DMS153 treated with DMSO at 0.1 percent for 48 hours (cell line): ENCODE measurements around the gene HINT3.
"Not testable (repeated sequence)": the region's sequence is repeated elsewhere in the genome, so short reads cannot be mapped to it uniquely, and the experiment has no call there.

Experiments used
- DNase-seq: peaks from one replicate; lab custom pipeline; 2025; ENCODE audit not compliant: unreplicated experiment; lab: John Stamatoyannopoulos, UW

Gene HINT3

DNA sequence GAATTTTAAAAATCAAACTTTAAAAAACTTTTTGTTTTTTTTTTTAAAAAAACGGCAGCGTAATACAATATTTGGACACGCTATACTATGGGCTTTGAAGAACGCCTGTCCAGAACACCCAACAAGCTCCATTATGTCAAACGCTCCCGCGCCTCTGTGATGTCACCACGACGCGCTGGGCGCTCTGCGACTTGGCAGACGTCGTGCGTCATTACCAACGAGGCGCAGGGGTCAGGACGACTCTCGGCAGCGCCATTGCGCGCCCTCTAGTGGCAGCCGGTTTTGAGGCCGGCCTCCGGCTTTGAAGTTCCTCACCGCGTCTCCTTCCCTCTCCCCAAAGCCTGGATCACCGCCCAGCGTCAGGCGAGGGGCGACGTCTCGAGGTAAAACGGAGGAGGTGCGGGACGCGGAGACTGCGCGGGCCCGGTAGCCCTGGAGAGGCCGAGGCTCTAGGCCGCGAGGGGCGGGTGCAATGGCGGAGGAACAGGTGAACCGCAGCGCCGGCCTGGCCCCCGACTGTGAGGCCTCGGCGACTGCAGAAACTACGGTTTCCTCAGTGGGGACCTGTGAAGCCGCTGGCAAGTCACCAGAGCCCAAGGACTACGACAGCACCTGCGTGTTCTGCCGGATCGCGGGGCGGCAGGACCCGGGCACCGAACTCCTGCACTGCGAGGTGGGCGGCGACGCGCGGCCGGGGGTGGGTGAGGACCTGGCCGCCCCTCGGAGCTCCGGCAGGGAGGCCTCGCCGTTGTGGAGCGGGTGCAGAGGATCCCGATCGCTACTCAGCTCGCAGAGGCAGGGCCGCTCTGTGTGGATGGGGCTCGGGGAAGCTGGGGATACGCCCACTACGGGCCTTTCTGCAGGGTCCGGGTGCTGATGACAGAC lies at the start of gene HINT3:
Gene HINT3 (plus strand): TSS at position 265 of the 885 bp plus-strand sequence. CDS start 208 bp downstream, at position 473.
- DNase-seq: peak; percentile 95

DNA sequence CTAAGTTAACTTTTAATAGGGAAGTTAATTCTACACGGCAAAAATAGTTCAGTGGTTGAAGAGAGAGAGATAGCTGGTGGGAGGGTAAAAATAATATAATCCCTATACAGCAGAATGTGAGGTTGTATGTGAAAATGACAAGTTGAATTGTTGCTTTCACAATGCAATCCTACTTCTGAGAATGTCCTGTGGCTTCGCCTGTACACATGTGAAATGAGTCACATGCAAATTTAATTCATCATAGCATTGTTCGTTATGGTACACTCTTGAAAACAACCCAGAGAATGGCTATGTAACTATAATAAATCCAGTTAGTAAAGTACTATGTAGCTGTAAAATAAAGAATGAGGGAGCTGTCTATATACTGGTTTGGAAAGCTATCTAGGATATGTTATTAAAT lies 46.0 kb upstream of the HINT3 start:
- DNase-seq: no peak

DNA sequence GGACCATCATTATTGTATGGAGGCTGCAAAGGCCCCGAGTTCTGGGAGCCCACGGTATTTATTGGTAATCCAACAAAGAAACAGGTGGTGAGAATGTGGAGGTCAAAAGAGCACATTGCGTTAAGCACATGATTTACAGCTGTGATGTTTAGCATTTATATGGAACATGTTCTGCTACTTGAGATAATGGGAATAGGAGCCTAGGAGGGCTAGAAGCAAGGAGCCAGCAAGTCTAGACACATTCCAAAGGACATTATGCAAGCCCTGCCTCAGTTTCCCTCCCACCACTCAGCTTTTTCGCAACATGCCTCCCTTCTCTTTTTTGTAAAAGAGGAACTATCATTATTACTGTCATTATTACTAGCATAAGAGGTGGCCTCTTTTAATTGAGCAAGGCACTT lies 45.5 kb upstream of the HINT3 start:
- not testable (repeated sequence) for DNase-seq

DNA sequence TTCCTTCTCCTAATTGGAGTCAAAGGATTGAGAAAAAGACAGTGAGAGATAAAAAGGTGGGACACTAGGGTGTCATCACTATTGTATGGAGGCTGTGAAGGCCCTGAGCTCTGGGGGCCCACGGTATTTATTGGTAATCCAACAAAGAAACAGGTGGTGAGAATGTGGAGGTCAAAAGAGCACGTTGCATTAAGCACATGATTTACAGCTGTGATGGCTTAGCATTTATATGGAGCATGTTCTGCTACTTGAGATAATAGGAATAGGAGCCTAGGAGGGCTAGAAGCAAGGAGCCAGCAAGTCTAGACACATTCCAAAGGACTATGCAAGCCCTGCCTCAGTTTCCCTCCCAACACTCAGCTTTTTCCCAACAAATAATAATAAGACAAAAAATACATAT lies 44.1 kb upstream of the HINT3 start:
- DNase-seq: not testable (repeated sequence)

DNA sequence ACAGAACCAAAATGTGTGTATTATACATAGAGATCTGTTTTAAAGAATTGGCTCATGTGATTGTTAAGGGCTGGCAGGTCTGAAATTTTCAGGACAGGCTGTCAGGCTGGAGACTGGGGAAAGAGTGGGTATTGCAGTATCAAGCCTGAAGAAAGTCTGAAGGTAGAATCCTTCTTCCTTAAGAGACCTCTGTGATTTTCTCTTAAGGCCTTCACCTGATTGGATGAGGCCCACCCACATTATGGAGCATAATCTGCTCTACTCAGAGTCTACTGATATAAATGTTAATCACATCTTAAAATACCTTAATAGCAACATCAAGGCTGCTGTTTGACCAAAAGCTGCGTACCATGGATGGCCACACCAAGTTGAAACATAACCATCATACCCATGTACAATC lies 43.4 kb upstream of the HINT3 start:
- no peak for DNase-seq

DNA sequence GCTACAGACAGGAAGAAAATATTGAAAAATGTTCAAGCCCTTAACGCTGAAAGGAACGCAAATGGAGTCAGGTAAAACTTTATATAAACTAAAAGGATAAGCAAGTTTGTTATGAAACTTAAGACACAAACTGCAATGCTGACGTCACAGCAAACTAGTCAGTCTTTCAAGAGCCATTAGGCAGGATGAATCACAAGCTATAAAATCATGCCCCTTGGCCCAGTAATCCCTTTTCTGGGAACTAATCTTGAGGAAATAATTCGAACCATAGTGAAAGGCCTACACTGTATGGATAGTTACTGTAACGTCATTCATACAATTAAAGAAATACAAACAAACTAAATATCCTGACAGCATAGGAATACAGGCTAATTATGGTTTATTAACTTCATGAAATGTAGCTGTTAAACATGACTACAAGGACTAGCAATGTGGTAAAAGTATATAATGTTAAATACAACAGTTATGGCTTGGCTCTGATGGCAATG lies 42.7 kb upstream of the HINT3 start:
- DNase-seq: no peak

DNA sequence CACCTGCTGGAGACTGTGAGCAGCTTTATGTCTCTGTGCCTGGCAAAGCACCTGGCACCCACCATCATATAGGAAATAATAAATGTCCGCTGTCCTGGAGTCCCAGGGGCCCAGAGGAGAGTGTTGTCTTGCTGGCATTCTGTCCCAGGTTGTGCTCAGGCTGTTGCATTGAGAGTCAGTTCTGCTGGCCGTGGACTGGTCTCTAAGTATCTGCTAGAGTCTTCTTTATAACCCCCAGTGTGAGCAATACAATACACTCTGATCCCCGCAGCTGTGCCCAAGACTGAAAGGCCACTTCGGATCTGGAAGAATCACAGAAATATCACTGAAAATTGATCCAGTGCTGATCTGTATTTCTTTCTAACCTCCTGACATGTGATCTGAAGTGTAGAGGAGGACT lies 38.3 kb upstream of the HINT3 start:
- no peak for DNase-seq

DNA sequence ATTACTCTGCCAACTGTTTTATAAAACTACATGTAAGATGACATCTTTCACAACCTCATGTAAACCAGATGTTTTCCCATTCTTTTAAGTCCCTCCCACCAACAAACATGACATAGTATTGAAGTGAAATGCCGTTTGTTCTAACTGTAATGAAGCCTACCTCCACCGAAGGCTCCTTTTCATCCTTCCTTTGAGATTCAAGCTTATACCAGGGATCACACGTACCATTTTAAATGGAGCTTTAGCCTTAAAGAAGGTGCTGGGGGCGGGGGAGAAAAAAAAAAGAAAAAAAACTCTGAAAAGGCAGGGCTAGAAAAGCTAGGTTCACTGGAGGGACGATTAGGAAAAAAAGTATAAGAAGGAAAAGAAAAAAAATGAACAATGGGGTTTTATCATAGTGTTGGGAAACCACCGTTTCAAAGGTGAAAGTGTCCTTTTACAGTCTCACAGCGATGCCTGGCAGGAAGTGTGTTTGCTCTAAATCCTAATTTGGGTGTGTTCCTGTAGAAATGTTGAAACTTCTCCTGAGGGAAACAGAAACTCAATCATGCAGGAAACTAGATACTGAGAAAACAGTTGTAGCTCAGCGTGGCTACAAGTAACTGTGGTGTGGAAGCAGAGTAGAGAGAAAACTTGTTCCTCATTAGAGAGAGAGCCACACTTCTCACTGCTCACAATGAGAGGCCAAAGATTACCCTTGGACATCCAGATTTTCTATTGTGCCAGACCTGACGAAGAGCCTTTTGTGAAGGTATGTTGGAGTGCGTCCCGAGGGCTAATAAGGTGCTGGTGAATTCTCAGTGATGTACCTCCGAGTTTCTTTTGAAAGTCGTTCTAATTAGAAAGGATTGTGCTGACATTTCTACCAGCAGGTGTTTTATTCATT lies 37.6 kb upstream of the HINT3 start:
- peak; percentile 60 for DNase-seq

DNA sequence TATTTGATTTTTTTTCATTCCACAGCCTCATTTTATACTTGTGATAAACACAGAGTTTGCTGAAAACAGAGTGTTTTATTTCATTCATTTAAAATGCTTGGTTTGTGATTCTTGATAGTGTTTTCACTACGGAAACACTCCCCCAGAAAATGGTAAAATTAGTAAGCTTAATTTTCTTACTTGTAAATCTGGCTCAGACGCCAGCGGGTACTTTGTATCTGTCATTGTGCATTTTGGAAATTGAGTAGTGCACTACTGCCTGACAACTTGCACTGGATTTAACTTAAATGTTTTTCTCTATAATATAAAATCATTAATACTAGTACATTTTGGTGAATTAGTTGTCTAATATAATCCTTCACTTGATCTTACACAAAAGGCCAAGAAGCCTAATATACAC lies 37.0 kb upstream of the HINT3 start:
- no peak for DNase-seq

DNA sequence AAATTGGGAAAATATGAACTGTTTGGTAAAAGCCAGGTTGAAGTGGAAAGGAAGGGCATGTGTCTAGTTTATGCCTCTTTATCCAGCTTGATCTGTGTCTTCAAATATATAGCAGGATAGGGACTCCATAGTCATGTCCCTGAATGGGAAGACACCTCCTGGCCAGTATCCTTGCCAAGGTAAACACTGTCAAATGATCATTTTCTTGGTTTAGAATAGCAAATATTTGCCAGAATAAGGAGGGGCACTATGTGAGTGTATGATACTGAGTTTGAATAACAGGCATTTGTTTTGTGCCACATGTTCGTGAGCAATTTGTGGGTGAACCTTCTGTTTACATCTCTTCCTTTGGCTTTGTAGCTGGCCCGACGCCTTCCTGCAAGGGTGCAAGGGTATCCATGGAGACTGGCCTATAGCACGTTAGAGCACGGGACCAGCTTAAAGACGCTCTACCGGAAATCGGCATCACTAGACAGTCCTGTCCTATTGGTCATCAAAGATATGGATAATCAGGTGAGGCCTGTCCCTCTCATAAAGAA lies 34.2 kb upstream of the HINT3 start:
- DNase-seq: peak; percentile 47

DNA sequence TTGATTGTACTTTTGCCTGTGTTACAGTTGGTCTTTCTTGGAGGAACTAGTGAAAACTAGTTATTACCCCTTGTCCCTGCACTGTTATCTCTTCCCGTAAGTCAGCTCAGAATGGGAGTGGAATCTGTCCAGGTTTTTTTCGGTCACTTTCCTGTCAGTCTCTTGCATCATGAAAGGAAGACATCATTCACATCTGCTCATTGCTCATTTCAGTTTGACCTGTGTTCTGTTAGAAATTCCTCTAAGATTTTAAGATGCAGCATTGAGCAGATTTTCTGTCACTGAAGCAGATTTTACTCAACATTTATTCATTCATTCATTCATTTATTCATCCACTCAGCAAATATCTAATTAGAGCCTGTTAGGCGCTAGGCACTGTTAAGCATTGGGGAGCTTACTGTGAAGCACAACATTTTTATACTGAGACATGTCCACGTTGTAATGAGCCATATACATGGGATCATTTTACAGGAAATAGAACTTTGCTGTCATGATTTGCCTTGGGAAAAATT lies 33.1 kb upstream of the HINT3 start:
- DNase-seq: no peak

DNA sequence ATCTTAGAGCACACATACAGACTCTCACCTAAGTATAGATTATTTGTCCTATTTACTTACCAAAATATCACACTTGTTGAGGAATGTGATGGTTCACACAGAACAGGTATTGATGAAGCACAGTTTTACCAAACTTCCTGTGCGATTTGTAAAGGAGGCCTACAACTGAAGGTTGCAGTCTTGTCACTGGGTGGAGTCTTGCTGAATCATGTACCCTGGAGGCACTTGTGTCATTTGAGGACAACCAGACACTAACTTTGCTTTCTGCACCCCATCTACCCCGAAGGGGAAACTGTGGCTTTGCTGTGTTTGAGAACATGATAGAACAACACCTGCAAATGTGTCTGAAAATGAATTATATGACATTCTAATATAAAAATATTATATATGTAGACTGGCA lies 32.4 kb upstream of the HINT3 start:
- no peak for DNase-seq

DNA sequence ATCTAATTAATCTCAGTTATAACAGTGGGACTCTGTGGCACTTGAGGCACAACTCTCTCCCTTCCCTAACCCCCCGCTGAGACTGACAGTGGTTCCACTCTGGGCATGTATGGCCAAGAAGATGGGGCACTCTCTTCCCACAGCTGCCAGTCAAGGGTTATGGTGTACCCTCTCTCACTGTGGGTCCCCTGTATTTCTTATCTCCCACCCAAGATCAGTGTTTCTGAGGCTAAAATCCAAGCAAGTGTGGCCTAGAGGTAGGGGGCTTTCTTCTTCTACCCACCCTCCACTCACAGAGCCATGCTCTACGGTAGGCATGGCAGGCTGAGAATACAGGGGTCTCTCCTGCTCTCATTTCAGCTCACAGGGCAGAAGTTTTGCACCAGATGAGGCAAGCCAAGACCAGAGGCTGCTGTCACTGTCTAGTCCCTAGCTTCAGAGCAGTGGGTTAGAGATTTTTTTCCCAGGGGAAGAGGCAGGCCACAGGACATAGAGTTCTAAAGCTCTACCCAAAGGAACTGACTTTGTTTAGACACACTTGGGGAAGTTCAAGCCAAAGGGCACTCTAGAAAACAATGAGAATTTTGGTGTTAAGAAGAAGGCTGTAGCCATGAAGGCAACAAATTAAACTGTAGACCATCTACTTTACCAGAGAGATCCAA lies 31.7 kb upstream of the HINT3 start:
- DNase-seq: no peak

DNA sequence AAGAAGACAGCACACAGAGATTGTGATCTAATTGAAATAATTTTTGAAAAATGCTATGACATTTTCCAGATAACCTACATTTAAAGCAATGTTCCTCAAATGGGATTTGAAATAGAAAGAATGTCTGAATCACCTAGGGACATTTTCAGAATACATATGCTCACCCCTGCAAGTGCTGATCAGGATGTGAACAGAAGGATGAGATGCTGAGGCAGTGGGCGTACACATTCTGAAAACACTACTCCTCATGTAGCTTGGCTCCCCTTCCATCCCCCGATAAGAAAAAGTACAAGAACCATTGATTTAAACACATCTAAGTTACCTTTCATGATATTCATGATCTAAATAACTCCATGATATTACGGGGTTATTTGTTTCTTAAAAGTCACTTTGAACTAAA lies 29.9 kb upstream of the HINT3 start:
- DNase-seq: no peak

DNA sequence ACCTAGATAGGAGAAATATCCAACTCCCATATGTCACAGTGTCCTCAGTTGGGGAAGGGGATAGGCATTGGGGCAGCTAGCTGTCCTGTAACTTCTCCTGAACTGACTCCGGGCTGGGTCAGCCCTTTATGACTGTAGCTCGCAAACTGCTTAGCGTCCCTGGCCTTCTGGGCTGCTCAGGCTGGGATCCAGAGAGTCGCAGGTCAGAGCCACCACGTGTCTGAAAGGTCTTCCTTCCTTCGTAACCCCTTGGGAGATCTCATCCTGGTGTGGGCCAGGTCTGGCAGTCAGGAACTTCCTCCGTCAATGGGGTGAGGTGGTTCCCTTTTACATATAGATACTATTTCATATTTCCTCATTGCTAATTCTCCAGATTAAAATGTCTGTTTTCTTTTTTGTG lies 28.8 kb upstream of the HINT3 start:
- no peak for DNase-seq

DNA sequence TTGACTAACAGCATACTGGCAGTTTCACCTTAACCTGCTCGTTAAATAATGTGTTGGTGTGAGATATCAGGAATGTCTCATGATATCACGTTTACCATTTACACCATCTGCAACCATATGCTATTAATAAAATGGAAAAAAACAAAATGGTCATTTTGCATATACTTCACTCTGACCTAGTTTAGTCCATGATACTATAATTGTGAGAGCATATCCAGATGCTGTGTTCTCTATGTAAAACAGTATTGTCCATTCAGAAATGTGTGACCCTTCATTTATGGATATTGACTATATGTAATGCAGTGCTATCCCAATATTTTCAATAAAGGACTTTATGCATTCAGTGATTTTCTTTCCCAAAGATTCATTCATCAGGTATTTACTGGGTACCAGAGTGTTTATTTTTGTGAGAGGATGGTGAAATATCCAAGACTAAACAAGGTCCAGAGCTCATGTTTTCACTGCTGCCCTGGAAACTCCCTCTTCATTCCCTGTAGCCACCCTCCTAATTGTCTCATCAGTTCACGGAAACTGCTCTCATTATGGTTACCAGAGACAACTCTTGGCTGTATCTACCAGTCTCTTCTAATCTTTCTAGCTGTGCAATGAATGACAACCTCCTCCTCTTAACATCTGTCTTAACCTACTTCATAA lies 25.7 kb upstream of the HINT3 start:
- no peak for DNase-seq

DNA sequence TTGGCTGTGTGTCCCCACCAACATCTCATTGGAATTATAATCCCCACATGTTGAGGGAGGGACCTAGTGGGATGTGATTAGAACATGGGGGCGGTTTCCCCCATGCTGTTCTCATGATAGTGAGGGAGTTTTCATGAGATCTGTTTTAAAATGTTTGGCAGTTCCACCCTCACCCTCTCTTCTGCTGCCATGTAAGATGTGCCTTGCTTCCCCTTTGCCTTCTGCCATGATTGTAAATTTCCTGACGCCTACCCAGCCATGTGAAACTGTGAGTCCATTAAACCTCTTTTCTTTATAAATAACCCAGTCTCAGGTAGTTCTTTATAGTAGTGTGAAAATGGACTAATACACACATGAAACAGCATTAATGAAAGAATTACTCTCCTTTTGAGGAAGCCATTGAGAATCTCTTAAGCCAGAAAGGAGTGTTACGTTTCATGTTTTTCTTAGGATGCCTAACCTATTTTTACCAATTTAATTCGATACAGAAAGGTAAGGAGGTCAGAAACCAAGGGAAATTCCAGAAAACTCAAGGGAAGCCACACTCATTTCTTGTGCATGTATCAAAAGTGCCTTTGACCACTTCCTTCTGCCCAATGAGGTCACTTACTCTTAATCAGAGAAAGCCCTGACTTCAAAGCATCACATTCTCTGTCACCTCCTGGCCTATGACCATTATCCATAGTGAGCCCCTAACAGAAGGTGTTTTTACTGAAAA lies 24.7 kb upstream of the HINT3 start:
- no peak for DNase-seq

DNA sequence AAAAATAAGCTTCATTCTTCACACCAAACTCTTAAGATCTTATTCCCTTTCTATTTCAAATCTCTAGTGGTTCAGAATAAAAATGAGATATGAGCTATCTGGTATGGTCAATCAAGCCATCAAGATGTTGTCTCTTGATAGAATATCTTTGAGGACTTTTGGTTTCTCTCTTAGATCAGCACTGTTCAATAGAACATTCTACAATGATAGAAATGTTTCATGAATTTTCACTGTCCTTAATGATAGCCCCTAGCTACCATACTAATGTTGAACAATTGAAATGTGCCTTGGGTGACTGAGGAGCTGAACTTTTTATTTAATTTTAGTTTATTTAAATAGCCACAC lies 24.1 kb upstream of the HINT3 start:
- DNase-seq: no peak

DNA sequence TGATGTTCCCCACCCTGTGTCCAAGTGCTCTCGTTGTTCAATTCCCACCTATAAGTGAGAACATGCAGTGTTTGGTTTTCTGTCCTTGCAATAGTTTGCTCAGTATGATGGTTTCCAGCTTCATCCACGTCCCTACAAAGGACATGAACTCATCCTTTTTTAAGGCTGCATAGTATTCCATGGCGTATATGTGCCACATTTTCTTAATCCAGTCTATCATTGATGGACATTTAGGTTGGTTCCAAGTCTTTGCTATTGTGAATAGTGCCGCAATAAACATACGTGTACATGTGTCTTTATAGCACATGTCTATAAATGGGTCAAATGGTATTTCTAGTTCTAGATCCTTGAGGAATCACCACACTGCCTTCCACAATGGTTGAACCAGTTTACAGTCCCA lies 21.1 kb upstream of the HINT3 start:
- not testable (repeated sequence) for DNase-seq

DNA sequence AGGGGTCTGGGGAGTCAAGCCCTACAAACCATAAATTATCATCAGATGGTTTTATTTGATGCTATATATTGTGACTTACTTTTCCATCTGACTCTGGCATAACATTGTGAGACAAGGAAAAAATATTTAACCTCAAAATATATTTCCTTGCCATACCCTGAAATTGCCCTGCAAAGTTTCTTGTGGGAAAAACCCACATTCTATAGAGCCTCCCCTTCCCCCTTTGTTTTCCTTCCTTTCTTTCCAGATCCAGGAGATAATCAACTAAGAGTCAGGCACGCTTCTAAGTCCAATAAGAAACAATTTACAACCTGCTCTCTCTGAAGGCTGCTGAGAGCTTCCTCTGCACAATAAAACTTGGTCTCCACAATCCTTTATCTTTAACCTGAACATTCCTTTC lies 17.5 kb upstream of the HINT3 start:
- no peak for DNase-seq
